HepG2 (cell line): ENCODE data around the gene SLC28A3. TPM values are rescaled to one million over a fixed set of nuclear protein-coding genes. Genes with fewer than 3 reads are reported as not detected.

Experiments
- ATAC-seq: fragments of 200-7000 bp; cut with Tn5 transposase; 3 replicates; pipeline ENCODE4 v1.9.1; 2020; ENCODE audit warnings: mild to moderate bottlenecking, moderate library complexity
- BruUV-seq: library from RNA; stranded (reverse); fragments of 400-500 nt; replicated peaks from 2 replicates; lab custom pipeline; 2021; lab: Mats Ljungman, UMichigan
- CTCF ChIA-PET: fragments of 300-600 bp; formaldehyde crosslinking; extraction: SDS; loops from one replicate; lab custom pipeline; 2021; ENCODE audit warnings: low total read pairs, inconsistent platforms, low intra/inter-chr PET ratio; lab: Yijun Ruan, JAX
- POLR2A ChIA-PET: fragments of 350-600 bp; sonication (Branson Sonifier 250); formaldehyde crosslinking; loops from one replicate; lab custom pipeline; 2020; ENCODE audit warnings: antibody characterized with exemption, inconsistent platforms; lab: Yijun Ruan, JAX
- DNase-seq: peaks from one replicate; pipeline ENCODE4 v3.0.0-alpha.2; 2015; ENCODE audit warnings: low spot score
- FAIRE-seq: peaks from 3 replicates; lab custom pipeline; 2011; peaks lifted over from hg19 to GRCh38; lab: Jason Lieb, UNC
- H2AFZ ChIP-seq: one replicate; pipeline ENCODE4 v1.6.1; 2011; ENCODE audit warnings: low read length, inconsistent platforms
- H3K27ac ChIP-seq: fragments of 300-600 bp; 3 replicates; pipeline ENCODE4 v1.8.0; 2011; ENCODE audit warnings: mixed run types, mild to moderate bottlenecking, mixed read lengths, low read length, inconsistent platforms; ENCODE audit not compliant: insufficient read depth; ENCODE audit errors: extremely low read length
- H3K27me3 ChIP-seq, 2 experiments: fragments of 200-600 bp in 1 of 2; 2 replicates in 1 of 2; 3 replicates in 1 of 2; pipeline versions ENCODE4 v1.6.0 to v1.8.0; 2011; ENCODE audit warnings: low read length in 2 of 2, mild to moderate bottlenecking in 2 of 2, moderate library complexity in 2 of 2, inconsistent platforms in 1 of 2; ENCODE audit not compliant: insufficient read depth in 2 of 2, control insufficient read depth in 1 of 2
- H3K36me3 ChIP-seq, 2 experiments: fragments of 200-600 bp in 1 of 2; replicated peaks in 1 of 2; 2 replicates in 1 of 2; 3 replicates in 1 of 2; pipeline versions ENCODE4 v1.5.1 to v1.8.0; 2011; ENCODE audit warnings: low read length in 2 of 2, inconsistent platforms in 1 of 2; ENCODE audit not compliant: insufficient read depth in 2 of 2, control insufficient read depth in 1 of 2
- H3K4me1 ChIP-seq: 2 replicates; pipeline ENCODE4 v1.5.1; 2012; ENCODE audit warnings: low read length, inconsistent platforms; ENCODE audit not compliant: insufficient read depth
- H3K4me2 ChIP-seq: 2 replicates; pipeline ENCODE4 v1.6.0; 2011; ENCODE audit warnings: low read depth, low read length, inconsistent platforms
- H3K4me3 ChIP-seq, 3 experiments: fragments of 200-600 bp in 1 of 3; sonication (generic), shearing (Covaris generic) in 1 of 3; replicated peaks in 1 of 3; 2 replicates each; pipeline ENCODE4 v1.5.1; 2011 to 2016; ENCODE audit warnings: low read length in 3 of 3, inconsistent platforms in 2 of 3, low read depth in 2 of 3, mild to moderate bottlenecking in 2 of 3, control low read depth in 1 of 3, mixed read lengths in 1 of 3; ENCODE audit not compliant: insufficient read depth in 1 of 3
- H3K79me2 ChIP-seq: one replicate; pipeline ENCODE4 v1.6.1; 2011; ENCODE audit warnings: low read length, inconsistent platforms; ENCODE audit not compliant: insufficient read depth
- H3K9ac ChIP-seq: 2 replicates; pipeline ENCODE4 v1.6.0; 2011; ENCODE audit warnings: mild to moderate bottlenecking, low read depth, low read length, inconsistent platforms; ENCODE audit not compliant: insufficient read depth
- H3K9me3 ChIP-seq: 2 replicates; pipeline ENCODE4 v1.5.1; 2012; ENCODE audit warnings: mild to moderate bottlenecking, low read length
- H4K20me1 ChIP-seq: 2 replicates; pipeline ENCODE4 v1.6.0; 2011; ENCODE audit warnings: inconsistent platforms, mild to moderate bottlenecking, low read length, moderate library complexity; ENCODE audit not compliant: insufficient read depth
- CHCHD3 ChIP-seq: sonication (generic); formaldehyde crosslinking; IDR thresholded peaks from 2 replicates; pipeline ENCODE4 v1.8.0; 2022; ENCODE audit warnings: mild to moderate bottlenecking, missing genetic modification reagents, moderate library complexity
- FOXO4 ChIP-seq: sonication (generic); formaldehyde crosslinking; conservative IDR thresholded peaks from 2 replicates; pipeline ENCODE4 v1.8.1; 2023; ENCODE audit warnings: missing genetic modification reagents
- PAWR ChIP-seq: sonication (generic); formaldehyde crosslinking; IDR thresholded peaks from 2 replicates; pipeline ENCODE4 v1.4.0; 2020; ENCODE audit warnings: missing genetic modification reagents, mild to moderate bottlenecking, borderline replicate concordance
- POGZ ChIP-seq: sonication (generic); formaldehyde crosslinking; IDR thresholded peaks from 2 replicates; pipeline ENCODE4 v1.4.0; 2020; ENCODE audit warnings: mild to moderate bottlenecking, missing genetic modification reagents
- SNAPC4 ChIP-seq: sonication (generic); formaldehyde crosslinking; IDR thresholded peaks from 2 replicates; pipeline ENCODE4 v1.4.0; 2020; ENCODE audit warnings: mild to moderate bottlenecking, missing genetic modification reagents
- THRA ChIP-seq: sonication (generic); formaldehyde crosslinking; IDR thresholded peaks from 2 replicates; pipeline ENCODE4 v1.4.0; 2020; ENCODE audit warnings: missing genetic modification reagents, borderline replicate concordance
- ZMYM4 ChIP-seq: sonication (generic); formaldehyde crosslinking; IDR thresholded peaks from 2 replicates; pipeline ENCODE4 v1.8.1; 2023; ENCODE audit warnings: mild to moderate bottlenecking, missing genetic modification reagents
- ZNF12 ChIP-seq: sonication (generic); formaldehyde crosslinking; IDR thresholded peaks from 2 replicates; pipeline ENCODE4 v1.5.0; 2020; ENCODE audit warnings: missing genetic modification reagents
- ZNF180 ChIP-seq: sonication (generic); formaldehyde crosslinking; IDR thresholded peaks from 2 replicates; pipeline ENCODE4 v1.4.0; 2020; ENCODE audit warnings: low read depth, missing genetic modification reagents, borderline replicate concordance
- ZNF672 ChIP-seq: sonication (generic); formaldehyde crosslinking; IDR thresholded peaks from 2 replicates; pipeline ENCODE4 v1.8.1; 2022; ENCODE audit warnings: missing genetic modification reagents
- ZNF784 ChIP-seq: sonication (generic); formaldehyde crosslinking; IDR thresholded peaks from 2 replicates; pipeline ENCODE4 v1.5.1; 2020; ENCODE audit warnings: missing genetic modification reagents, mild to moderate bottlenecking, borderline replicate concordance
- in situ Hi-C: cut with HindIII; loops from 2 replicates; pipeline ENCODE4 v1.10.0; 2017; ENCODE audit warnings: low pct_unique_long_range_greater_than_20kb; ENCODE audit not compliant: extremely low pct_ligation_motif_present
- intact Hi-C: fragments of 100-400 bp; cut with micrococcal nuclease; formaldehyde crosslinking; loops from one replicate; pipeline ENCODE4 v1.10.0; 2022; ENCODE audit not compliant: unreplicated experiment
- polyA plus RNA-seq, 8 experiments: library from polyadenylated mRNA; depleted of rRNA in 3 of 8; stranded (reverse) in 7 of 8; unstranded in 1 of 8; fragments of >200 nt; fragmentation: Illumina TruSeq in 4 of 8; extraction: Trizol in 4 of 8; gene quantifications; 2 replicates each; pipeline versions ENCODE4 v1.2.1 to v1.2.3, GENCODE V29; 2011 to 2016; ENCODE audit warnings: low read depth in 4 of 8, missing spikeins in 1 of 8, mixed read lengths in 1 of 8; ENCODE audit not compliant: insufficient read depth in 1 of 8
- total RNA-seq, 5 experiments: library from RNA; depleted of rRNA; stranded (reverse); fragments of >200 nt; fragmentation: Illumina TruSeq; extraction: Trizol; gene quantifications; 2 replicates each; pipeline ENCODE4 v1.2.3, GENCODE V29; 2016; ENCODE audit warnings: low read depth in 1 of 5

Gene SLC28A3
- total and polyA plus RNA-seq, 2 of the 13 experiments (the other 11 are each of a cell fraction or from before 2014, with no cell fraction given): not detected

- TF ChIP-seq THRA (no peak), SNAPC4 (CRISPR knock-in tag) (no peak), ZMYM4 (CRISPR knock-in tag) (no peak), ZNF672 (CRISPR knock-in tag) (no peak)
Measured at GRCh38 chr9:84325347-84325973, 15.1 kb downstream of the SLC28A3 start (continued).

- ATAC-seq: no peak
- H4K20me1 ChIP-seq: no peaks in the 10 kb centered on the region
- in situ Hi-C loops (no loop called here), intact Hi-C loops (no loop called here)
- no peaks in the 10 kb centered on the region for H3K4me1 ChIP-seq
- POLR2A ChIA-PET: no interaction called here
- FAIRE-seq: no peak
- H3K4me2 ChIP-seq: no peak overlapping the region
- H2AFZ ChIP-seq: no peak overlapping the region
- H3K4me3 ChIP-seq: no peak overlapping the region
- no peak for DNase-seq
- no peaks in the 10 kb centered on the region for H3K9me3 ChIP-seq
- H3K79me2 ChIP-seq: no peaks in the 10 kb centered on the region
- H3K27me3 ChIP-seq: peaks cover 0 to 3% of the 10 kb centered on the region in 2 experiments; a peak in 1 of 5 replicates
- no peaks in the 10 kb centered on the region for H3K36me3 ChIP-seq
- H3K9ac ChIP-seq: no peak overlapping the region
- no peak overlapping the region for H3K27ac ChIP-seq
- BruUV-seq: no TSS peak
- CTCF ChIA-PET: no interaction called here
- TF ChIP-seq ZNF180 (no peak), FOXO4 (CRISPR knock-in tag) (no peak), POGZ (CRISPR knock-in tag) (no peak), CHCHD3 (no peak), ZNF12 (CRISPR knock-in tag) (no peak), PAWR (CRISPR knock-in tag) (no peak), ZNF784 (no peak)
Measured at GRCh38 chr9:84324811-84325210, 15.7 kb downstream of the SLC28A3 start.
